HG02970 (cell line): ENCODE data around the gene SFT2D2.

Experiments
- ATAC-seq: cut with Tn5 transposase; IDR thresholded peaks from one replicate; pipeline ENCODE4 v1.9.1; 2021; ENCODE audit warnings: mild to moderate bottlenecking, moderate library complexity, moderate number of reproducible peaks; ENCODE audit not compliant: unreplicated experiment, low FRiP score

SFT2D2 gene

DNA sequence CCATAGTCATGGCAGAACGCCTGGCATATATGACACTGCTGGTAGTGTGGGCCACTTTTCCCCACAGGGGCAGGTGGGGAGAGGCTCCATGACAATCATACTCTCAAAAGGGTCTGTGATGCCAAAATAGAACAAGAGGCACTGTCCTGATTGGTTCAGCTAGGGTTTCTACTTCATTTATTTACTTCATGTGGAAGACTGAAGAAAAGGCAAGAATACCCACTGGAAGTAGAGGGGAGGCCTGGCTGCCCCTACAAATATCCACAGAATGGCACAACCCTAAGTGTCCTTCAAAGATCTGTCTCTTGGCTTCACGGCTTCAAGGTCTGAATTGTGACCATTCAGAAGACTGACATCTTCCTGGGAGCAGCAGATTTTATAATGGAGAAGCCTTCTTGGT is 4.5 kb upstream of the SFT2D2 start:
- no peak for ATAC-seq

DNA sequence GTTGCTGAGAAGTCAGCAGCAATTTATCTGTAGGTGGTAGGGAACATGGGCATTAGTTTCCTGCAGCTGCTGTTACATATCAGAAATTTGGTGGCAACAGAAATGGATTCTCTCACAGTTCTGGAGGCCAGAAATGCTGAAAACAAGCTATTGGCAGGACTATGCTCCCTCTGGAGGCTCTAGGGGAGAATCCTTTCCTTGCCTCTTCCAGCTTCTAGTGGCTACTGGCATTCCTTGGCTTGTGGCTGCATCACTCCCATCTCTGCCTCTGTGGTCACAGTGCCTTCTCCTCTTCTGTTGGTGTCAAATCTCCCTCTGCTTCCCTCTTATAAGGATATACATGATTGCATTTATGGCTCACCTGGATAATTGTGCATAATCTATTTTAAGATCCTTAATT is 2.5 kb upstream of the SFT2D2 start:
- ATAC-seq: no peak

DNA sequence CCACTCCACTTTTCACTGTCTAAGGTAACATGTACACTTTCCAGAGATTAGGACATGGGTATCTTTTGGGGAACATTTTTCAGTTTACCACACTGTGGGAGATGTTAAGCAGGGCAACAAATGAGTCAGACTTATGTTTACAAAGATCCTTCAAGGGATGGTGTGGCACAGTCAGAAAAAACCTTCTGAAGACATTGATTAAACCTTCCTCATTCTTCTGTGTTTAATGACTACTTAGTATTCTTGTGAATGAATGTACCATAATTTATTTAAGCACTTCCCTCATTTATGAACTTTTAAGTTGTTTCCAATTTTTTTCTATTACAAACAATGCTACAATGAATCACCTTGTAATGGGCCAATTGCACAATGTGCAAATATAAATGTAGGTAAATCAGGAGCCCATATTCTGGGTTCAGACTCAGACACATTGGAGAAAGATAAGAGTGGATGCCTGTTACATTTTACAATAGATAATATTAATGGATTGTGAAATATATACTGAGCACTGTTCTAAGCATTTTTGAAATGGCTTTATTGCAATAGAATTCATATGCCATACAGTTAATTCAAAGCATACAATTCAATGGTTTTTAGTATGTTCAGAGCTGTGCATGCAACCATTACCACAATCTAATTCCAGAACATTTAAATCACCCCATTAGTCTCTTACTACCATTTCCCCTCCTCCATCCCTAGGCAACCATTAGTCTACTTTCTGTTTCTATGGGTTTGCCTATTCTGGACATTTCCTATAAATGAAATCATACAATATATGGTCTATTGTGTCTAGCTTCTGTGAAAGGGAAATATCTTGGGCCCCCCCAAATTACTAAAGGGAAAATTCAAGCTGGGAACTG is 1.9 kb upstream of the SFT2D2 start:
- ATAC-seq: no peak

DNA sequence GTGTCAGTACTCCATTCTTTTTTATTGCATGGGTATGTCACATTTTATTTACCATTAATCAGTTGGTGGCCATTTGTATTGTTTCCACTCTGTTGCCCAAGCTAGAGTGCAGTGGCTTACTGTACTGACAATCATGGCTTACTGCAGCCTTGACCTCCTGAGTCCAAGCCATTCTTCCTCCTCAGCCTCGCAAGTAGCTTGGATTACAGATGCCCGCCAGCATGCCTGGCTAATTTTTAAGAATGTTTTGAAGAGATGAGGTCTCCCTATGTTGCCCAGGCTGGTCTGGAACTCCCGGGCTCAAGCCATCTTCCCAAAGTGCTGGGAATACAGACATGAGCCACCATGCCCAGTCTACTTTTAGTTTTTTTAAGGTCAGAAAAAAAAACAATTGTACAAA is 813 bp upstream of the SFT2D2 start:
- ATAC-seq: no peak

DNA sequence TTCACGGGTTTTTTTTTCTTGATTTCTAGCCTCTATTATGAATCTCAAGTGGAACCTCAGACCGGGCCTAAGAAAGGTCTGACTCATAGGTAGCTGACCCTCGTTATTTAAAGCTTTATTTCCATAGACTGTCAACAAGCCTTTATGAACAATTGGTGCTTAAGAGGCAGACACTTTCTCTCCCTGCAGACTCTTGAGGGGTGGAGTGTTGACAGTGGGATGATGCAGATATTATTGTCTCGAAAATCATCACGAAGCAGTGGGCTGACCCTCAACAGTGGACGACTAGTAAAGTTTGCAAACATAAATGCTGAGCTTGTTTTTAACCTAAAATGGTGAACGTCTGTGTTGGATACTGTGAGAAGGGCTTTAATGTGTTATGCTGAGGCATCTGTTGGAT is 1.8 kb downstream of the SFT2D2 start:
- ATAC-seq: no peak

DNA sequence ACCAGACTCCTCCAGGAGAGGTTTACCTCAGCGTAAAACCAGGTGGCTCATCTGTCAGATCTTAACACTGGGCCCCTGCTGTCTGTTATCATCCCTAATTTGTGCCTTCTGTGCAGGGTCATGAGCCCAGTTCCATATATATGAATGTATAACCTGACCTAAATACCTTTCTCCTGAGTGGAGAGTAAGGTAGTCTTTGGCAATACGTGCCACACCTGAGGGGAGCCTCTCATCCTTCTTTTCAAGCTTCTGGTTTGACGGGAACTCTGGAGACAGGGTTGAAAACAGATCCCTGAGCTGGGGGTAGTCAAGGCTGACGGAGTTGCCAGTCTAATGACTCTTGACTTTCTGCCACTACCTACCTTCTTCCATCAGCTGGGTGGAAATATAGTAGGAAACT is 4.1 kb downstream of the SFT2D2 start:
- no peak for ATAC-seq

DNA sequence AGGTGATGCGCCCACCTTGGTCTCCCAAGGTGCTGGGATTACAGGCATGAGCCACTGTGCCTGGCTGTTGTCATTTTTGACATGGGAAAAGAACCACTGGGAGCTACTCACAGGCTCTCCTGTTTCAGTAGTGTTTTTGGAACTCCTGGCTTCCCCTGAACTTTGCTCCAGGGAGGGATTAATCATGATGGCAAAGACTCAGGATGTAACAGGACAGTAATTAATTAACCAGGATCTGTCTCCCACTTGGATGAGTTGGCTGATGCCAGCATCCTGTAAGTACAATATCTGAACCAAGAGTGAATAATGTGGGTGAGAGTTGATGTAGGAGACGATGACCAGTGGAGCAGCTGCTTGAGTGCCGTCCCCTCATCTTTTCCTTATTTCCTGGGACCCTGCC is 4.9 kb downstream of the SFT2D2 start:
- ATAC-seq: no peak

DNA sequence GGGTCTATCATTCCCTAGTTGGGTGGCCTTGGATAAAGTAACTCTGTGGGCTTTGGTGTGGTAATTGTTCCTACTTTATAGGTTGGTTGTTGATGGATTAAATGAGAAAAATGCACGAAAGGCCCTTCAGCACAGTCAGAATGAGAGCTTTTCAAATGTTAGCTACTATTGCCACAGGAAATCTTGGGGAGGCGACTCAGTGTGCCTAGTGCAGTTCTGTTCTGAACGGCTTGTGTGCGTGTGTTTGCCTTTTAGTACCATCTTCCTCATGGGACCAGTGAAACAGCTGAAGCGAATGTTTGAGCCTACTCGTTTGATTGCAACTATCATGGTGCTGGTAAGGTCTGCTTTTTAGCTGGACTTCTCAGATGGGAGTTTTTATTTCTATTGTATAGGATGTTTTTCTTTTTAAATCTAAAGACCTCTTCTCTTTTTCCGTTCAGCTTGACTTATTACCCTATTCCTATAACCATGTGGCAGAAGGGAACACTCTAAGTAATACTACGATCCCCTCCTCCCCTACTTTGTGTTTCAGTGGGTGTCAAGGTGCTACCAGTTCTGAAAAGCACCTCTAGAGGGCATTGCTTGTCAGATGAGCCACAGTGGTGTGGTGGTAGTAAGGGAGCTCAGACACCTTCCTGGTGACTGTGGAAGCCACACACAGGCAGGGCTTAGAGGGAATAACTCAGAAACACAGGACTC is 9.2 kb downstream of the SFT2D2 start:
- ATAC-seq: no peak

DNA sequence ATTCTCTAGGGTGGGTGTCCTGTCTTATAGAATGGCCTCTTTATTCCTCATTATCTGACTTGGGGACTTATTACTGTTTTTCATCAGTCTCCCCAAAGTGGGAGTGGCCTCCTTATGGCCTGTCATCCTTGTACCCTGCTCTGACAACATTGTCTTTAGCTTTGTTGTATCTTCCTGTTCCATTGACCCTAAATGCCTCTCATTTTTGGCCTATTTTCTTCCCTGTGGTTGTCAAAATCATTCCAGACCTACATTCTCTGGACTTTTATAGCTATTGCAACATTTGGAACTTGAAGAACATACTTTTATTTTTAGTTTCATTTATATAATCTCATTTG is 9.7 kb downstream of the SFT2D2 start:
- no peak for ATAC-seq

DNA sequence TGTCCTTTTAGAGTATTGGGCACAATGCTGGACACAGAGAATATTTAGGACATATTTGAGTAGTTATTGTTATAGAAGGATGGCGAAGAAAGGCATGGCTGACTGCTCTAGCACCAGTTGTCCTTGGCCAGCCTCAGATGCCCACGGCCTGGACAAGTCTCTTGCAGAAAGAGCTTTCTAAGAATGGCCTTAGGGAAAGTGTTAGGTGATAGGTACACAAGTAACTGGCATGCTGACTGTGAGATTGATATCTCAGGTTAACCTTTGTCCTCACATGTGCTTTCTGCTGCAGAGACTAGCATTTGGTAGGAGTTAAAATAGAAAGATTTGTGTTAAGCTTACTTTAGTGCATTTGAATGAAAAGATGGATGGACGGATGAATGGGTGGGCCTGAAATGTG is 10.1 kb downstream of the SFT2D2 start:
- no peak for ATAC-seq

DNA sequence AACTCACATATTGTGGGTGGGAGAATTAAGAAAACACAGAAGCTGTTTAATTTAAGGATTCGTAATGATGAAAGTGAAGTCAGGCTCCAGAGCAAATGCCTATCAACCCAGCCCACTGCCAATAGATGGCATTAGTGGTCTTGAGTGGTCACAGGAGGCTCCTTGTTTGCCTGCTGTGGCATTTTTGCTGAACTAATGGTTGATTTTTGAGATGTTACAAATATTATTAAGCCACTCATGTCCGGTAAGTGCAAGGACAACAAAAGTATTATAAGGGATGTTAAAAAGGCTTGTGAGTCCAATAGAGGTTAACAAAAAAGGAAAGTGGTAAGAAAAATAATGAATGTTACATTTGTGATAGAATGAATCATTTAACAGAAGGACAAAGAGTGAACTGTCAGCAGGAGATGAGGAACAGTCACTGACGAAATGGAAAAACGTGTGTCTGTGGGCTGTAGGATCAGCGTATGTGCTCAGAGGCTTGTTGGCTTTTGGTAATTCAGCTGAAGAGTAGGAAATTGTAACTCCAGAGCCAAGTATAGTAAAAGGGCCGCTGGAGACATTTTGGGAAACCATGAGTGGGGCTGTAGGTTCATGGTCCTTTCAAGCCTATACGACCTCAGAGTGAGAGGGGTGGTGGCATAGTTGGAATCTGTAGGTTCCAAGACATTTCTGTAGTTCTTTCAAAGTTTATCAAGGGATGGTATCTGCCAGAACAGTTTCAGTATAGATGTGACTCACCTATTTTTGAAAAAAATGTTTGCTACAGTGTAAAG is 11.2 kb downstream of the SFT2D2 start:
- no peak for ATAC-seq

DNA sequence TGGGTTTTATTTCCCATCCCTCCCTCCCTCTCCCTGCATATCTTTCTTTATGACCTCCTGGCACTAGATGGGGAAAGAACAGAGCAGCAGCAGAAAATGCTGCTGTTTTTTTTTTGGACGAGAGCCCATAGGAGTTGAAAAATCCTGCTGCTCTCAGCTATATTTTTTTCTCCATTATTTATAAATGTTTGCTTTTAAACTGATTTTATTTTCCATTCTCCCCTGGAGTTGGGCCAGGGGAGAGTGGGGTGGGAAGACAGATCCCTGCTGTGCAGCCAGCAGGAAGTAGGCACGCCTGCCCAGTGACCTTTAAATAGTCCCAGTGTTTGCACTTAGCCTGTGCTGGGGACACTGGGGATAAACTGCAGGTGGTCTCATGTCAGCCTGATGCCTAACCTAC is 17.4 kb downstream of the SFT2D2 start:
- ATAC-seq: no peak

DNA sequence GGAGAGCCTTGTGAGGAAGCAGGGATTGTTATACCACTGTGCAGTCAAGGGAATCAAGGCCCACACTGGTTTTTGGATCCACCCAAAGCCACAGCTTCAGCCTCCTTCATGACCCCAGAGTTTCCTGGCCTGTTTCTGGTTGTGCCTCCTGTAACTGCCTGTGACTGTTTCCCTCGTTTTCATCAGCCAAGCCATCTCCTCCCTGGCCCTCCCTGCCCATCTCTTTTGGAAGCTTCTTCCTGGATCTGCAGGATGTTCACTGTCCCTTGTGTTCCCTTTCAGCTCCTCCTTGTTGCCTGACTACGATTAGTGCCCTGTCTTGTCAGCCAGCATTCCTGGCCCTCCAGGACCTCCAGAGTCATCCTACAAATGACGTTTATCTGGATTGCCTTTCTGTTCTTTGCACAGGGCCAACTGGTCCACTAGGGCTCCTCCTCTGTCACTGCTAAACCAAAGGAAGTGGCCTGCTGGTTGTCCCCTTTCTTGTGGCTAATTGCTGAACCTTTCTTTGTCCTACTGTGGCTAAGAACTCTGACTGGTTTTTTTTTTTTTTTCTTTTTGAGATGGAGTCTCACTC is 17.9 kb downstream of the SFT2D2 start:
- no peak for ATAC-seq

DNA sequence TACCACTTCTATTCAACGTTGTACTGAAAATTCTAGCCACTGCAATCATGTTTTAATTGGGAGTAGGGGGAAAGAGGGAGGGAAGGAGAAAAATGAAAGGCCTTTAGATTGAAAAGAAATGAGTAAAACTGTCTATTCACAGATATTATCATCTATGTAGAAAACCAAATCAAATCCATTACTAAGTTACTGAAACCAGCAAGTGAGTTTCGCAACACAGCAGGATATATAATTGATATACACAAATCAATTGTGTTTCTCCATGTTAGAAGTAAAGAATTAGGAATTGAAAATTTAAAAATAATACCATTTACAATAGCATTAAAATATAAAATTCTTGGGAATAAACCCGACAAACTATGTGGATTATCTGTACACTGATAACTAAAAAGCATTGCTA is 19.2 kb downstream of the SFT2D2 start:
- no peak for ATAC-seq

DNA sequence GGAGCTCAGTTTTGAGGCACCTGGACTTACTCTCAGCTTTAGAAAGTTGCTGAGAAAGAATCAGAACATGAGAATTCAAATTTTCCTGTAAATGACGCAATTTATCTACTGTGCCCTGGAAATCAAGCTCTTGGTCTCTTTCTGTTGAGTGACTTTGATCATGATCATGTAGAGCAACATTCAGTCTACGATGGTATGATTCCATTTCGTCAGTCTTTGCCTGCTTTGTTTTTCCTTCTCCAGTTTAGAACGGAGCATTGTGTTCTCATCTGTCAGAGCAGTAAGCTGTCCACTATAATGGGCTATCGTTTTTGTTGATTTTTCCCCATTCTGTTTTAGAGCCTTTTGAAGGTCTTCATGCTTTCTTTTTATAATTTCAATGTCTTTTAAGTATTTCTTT is 20.7 kb downstream of the SFT2D2 start:
- ATAC-seq: no peak

DNA sequence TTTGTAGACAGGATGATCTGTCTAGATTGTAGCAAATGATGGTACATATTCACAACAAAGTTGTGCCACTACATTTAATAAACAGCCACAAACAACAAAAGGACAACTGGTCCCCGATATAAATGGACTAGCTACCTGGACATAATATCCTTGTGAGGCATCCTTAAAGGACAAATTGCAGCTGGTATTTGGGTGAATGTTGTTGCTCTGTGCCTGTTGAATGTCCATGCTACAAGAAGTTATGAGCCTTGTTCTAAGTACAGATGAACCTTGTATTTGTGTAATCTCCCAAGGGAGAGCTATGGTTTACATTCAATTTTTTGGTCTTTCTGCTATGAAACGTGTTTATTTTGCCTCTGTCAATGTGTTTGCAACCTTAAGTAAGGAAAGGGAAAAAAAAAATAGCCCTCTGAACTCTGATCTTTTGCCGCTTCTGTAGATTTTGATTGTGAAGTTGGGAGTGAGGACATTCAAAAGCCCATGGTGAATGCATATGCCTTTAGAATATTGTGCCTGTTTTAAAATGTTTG is 26.5 kb downstream of the SFT2D2 start:
- ATAC-seq: no peak

DNA sequence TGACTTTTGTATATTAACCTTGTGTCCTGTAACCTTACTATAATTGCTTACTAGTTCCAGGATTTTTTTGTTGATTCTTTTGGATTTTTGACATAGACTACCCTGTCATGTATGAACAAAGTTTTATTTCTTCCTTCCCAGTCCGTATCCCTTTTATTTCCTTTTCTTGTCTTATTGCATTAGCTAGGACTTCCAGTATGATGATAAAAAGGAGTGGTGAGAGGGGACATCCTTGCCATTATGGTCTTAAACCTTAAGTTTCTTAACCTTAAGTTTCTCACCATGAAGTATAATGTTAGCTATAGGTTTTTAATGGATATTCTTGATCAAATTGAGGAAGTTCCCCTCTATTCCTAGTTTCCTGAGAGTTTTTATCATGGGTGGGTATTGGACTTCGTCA is 30.4 kb downstream of the SFT2D2 start:
- no peak for ATAC-seq

DNA sequence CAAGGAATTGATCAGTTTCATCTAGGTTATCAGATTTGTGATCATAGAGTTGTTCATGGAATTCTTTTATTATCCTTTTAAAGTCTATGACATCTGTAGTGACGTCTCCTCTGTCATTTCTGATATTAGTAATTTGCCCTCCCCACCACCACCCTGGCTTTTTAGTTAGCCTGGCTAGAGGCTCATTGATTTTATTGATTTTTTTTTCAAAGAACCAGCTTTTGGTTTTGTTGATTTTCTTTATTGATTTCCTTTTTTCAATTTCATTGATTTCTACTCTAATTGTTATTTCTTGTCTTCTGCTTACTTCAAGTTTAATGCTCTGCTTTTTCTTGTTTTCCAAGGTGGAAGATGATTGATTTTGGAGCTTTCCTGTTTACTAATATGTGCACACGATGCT is 31.6 kb downstream of the SFT2D2 start:
- ATAC-seq: no peak

DNA sequence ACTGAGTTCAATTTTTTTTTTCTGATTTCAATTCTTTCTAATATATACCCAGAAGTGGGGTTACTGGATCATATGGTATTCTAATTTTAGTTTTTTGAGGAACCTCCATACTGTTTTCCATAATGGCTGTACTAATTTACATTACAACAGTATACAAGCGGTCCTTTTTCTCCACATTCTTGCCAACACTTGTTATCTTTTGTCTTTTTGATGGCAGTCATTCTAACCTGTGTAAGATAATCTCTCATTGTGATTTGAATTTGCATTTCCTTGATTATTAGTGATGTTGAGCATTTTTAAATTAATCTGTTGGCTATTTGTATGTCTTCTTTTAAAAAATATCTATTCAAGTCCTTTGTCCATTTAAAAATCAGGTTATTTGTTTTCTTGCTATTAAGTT is 33.8 kb downstream of the SFT2D2 start:
- ATAC-seq: no peak

DNA sequence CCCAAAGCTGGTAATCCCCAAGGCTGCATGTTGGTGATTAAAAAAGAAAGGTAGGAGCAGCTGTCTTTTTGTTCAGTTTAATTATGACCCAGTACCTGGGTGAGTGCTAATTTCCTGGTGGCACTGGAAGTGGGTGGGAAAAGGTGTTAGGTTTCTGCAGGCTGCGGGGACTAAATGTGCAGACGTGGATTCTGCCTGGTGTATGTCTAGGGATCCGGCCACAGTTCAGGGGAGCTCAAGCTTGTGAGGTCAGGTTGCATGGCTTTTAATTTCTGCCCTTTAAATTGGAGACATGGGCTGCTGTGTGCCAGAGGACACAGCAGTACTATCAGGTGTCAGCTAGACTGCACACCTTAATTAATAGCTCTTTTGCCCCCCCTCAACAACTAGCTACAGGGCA is 34.6 kb downstream of the SFT2D2 start:
- no peak for ATAC-seq

DNA sequence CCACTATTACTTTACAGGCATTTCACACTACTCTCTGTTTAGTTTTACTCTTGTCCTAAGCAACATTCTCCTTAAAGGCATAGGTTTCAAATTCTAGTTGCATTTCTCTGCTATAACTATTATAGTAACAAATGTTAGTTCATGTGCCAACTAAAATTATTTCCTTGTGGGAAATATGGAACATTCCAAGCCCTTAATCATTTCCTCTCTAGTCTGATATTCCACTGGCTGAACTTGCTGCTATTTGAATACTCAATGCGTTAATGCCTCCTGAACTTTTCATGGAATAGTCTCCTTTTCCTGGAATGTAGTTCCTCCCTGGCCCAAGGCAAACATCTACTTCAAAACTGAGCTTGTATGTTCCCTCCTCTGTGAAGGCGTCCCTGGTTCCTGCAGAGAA is 35.6 kb downstream of the SFT2D2 start:
- no peak for ATAC-seq
